SK-N-SH treated with all-trans-retinoic acid at 6 μM for 48 hours (cell line): Measurements from ENCODE around the gene PGM5.

Experiments
- ARNTL ChIP-seq: fragments of 450-650 bp; formaldehyde crosslinking; IDR thresholded peaks from 2 replicates; pipeline ENCODE4 v1.5.0; 2020; ENCODE audit warnings: low read depth, mild to moderate bottlenecking, moderate library complexity, borderline replicate concordance
- OSR1 ChIP-seq: fragments of 250-450 bp; sonication (Bioruptor Pico); IDR thresholded peaks from 2 replicates; pipeline ENCODE4 v1.8.0; 2022; ENCODE audit warnings: moderate library complexity, mild to moderate bottlenecking, inconsistent platforms
- ZC3H10 ChIP-seq: fragments of 250-450 bp; sonication (Bioruptor Pico); IDR thresholded peaks from 2 replicates; pipeline ENCODE4 v1.5.1; 2021; ENCODE audit warnings: mild to moderate bottlenecking, moderate library complexity
- TF ChIP-seq, protein P1 (sequence below): fragments of 250-450 bp; sonication (Bioruptor Pico); IDR thresholded peaks from 2 replicates; pipeline ENCODE4 v1.8.0; 2020; ENCODE audit warnings: mild to moderate bottlenecking, moderate library complexity, borderline replicate concordance
- TF ChIP-seq, protein P2 (sequence below): fragments of 250-450 bp; sonication (Bioruptor Pico); IDR thresholded peaks from 2 replicates; pipeline ENCODE4 v1.5.1; 2021; ENCODE audit warnings: mild to moderate bottlenecking, moderate library complexity
- TF ChIP-seq, protein P3 (sequence below): fragments of 250-450 bp; sonication (Bioruptor Pico); IDR thresholded peaks from 2 replicates; pipeline ENCODE4 v1.8.0; 2021; ENCODE audit warnings: low read depth, mild to moderate bottlenecking, moderate library complexity, borderline replicate concordance

DNA sequence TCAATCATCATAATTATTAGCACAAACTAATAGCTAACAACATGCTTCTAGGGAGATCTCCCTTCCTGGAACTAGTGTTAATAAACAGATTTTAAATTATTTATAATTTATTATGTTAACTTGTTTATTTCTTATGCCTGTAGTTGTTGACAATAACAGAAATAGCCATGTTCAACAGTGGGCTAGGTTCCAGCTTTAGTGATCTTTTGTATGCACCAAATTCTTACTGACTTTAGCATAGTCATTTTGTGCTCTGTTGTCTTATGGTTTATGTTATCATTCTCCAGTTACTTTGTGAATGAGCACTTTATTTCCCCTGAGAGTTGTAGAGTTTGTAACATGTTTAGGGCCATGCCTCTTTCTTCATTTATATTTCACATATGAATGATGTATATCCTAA is 113.7 kb downstream of the PGM5 start:
- TF ChIP-seq ZC3H10 (CRISPR knock-in tag) (no peak), OSR1 (CRISPR knock-in tag) (no peak), ARNTL (CRISPR knock-in tag) (no peak)
- TF ChIP-seq, protein P1, sequence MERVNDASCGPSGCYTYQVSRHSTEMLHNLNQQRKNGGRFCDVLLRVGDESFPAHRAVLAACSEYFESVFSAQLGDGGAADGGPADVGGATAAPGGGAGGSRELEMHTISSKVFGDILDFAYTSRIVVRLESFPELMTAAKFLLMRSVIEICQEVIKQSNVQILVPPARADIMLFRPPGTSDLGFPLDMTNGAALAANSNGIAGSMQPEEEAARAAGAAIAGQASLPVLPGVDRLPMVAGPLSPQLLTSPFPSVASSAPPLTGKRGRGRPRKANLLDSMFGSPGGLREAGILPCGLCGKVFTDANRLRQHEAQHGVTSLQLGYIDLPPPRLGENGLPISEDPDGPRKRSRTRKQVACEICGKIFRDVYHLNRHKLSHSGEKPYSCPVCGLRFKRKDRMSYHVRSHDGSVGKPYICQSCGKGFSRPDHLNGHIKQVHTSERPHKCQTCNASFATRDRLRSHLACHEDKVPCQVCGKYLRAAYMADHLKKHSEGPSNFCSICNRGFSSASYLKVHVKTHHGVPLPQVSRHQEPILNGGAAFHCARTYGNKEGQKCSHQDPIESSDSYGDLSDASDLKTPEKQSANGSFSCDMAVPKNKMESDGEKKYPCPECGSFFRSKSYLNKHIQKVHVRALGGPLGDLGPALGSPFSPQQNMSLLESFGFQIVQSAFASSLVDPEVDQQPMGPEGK (CRISPR knock-in tag): no peak
- TF ChIP-seq, protein P2, sequence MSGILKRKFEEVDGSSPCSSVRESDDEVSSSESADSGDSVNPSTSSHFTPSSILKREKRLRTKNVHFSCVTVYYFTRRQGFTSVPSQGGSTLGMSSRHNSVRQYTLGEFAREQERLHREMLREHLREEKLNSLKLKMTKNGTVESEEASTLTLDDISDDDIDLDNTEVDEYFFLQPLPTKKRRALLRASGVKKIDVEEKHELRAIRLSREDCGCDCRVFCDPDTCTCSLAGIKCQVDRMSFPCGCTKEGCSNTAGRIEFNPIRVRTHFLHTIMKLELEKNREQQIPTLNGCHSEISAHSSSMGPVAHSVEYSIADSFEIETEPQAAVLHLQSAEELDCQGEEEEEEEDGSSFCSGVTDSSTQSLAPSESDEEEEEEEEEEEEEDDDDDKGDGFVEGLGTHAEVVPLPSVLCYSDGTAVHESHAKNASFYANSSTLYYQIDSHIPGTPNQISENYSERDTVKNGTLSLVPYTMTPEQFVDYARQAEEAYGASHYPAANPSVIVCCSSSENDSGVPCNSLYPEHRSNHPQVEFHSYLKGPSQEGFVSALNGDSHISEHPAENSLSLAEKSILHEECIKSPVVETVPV (CRISPR knock-in tag): no peak
- TF ChIP-seq, protein P3, sequence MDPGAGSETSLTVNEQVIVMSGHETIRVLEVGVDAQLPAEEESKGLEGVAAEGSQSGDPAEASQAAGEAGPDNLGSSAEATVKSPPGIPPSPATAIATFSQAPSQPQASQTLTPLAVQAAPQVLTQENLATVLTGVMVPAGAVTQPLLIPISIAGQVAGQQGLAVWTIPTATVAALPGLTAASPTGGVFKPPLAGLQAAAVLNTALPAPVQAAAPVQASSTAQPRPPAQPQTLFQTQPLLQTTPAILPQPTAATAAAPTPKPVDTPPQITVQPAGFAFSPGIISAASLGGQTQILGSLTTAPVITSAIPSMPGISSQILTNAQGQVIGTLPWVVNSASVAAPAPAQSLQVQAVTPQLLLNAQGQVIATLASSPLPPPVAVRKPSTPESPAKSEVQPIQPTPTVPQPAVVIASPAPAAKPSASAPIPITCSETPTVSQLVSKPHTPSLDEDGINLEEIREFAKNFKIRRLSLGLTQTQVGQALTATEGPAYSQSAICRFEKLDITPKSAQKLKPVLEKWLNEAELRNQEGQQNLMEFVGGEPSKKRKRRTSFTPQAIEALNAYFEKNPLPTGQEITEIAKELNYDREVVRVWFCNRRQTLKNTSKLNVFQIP (CRISPR knock-in tag): no peak
